Osteoblast (primary cell): Measurements from ENCODE around the gene KIF26B. TPM values are rescaled to one million over a fixed set of nuclear protein-coding genes. Genes with fewer than 3 reads are reported as not detected.

Experiments
- DNase-seq: peaks from one replicate; pipeline ENCODE4 v3.0.0; 2011; ENCODE audit warnings: low spot score, mixed read lengths; ENCODE audit not compliant: insufficient read length; ENCODE audit errors: missing footprints
- H2AFZ ChIP-seq: 2 replicates; pipeline ENCODE4 v1.6.0; 2011; ENCODE audit warnings: mild to moderate bottlenecking, low read length
- H3K27ac ChIP-seq: 2 replicates; pipeline ENCODE4 v1.5.1; 2011; ENCODE audit warnings: mild to moderate bottlenecking, low read depth, low read length, moderate library complexity
- H3K27me3 ChIP-seq: 2 replicates; pipeline ENCODE4 v1.6.0; 2012; ENCODE audit warnings: mild to moderate bottlenecking, control low read depth, inconsistent platforms, low read length, moderate library complexity; ENCODE audit not compliant: insufficient read depth
- H3K36me3 ChIP-seq: 2 replicates; pipeline ENCODE4 v1.5.1; 2011; ENCODE audit warnings: mild to moderate bottlenecking, low read length, control low read depth, moderate library complexity; ENCODE audit not compliant: insufficient read depth
- H3K4me1 ChIP-seq: 2 replicates; pipeline ENCODE4 v1.5.1; 2011; ENCODE audit warnings: mild to moderate bottlenecking, low read length, control low read depth, moderate library complexity; ENCODE audit not compliant: insufficient read depth
- H3K4me2 ChIP-seq: 2 replicates; pipeline ENCODE4 v1.6.0; 2011; ENCODE audit warnings: mild to moderate bottlenecking, low read length; ENCODE audit not compliant: insufficient read depth
- H3K4me3 ChIP-seq: fragments of 200-600 bp; sonication (generic); 3 replicates; pipeline ENCODE4 v1.5.1; 2012; ENCODE audit warnings: mild to moderate bottlenecking, low read length, inconsistent platforms; ENCODE audit not compliant: insufficient read depth
- H3K79me2 ChIP-seq: 2 replicates; pipeline ENCODE4 v1.6.0; 2012; ENCODE audit warnings: mild to moderate bottlenecking, low read length, control low read depth, inconsistent platforms; ENCODE audit not compliant: insufficient read depth
- H3K9me3 ChIP-seq: 2 replicates; pipeline ENCODE4 v1.5.1; 2011; ENCODE audit warnings: low read depth, low read length, control low read depth
- H4K20me1 ChIP-seq: 2 replicates; pipeline ENCODE4 v1.6.0; 2012; ENCODE audit warnings: mild to moderate bottlenecking, low read length, control low read depth; ENCODE audit not compliant: insufficient read depth
- CTCF ChIP-seq: IDR thresholded peaks from 2 replicates; pipeline ENCODE4 v1.5.1; 2011; ENCODE audit warnings: mild to moderate bottlenecking, low read depth, low read length, moderate library complexity; ENCODE audit errors: extremely low read depth
- total RNA-seq: library from RNA; depleted of rRNA; stranded (reverse); fragments of >200 nt; gene quantifications from 2 replicates; pipeline ENCODE4 v1.2.3, GENCODE V29; 2012

The KIF26B gene
- total RNA-seq, 1 donor: 22.1 TPM

GRCh38 chr1:245701631-245702030 lies 546.8 kb downstream of the KIF26B start:
- Histone ChIP-seq H3K4me2 (no peak overlapping the region), H3K9me3 (no peaks in the 10 kb centered on the region), H3K4me1 (peaks cover 9% of the 10 kb centered on the region), H2AFZ (no peak overlapping the region), H3K27ac (no peak overlapping the region), H3K36me3 (no peaks in the 10 kb centered on the region), H3K79me2 (no peaks in the 10 kb centered on the region), H3K4me3 (no peak overlapping the region), H3K27me3 (no peaks in the 10 kb centered on the region), H4K20me1 (no peaks in the 10 kb centered on the region)
- no peak for TF ChIP-seq CTCF
- peak; percentile 39 for DNase-seq

- H4K20me1 ChIP-seq: no peaks in the 10 kb centered on the region
- peak; percentile 29 for DNase-seq
- peaks cover 9% of the 10 kb centered on the region for H3K4me1 ChIP-seq
- no peak overlapping the region for H3K4me2 ChIP-seq
- H2AFZ ChIP-seq: no peak overlapping the region
- H3K79me2 ChIP-seq: no peaks in the 10 kb centered on the region
- no peaks in the 10 kb centered on the region for H3K9me3 ChIP-seq
- no peaks in the 10 kb centered on the region for H3K27me3 ChIP-seq
- H3K4me3 ChIP-seq: no peak overlapping the region
- H3K36me3 ChIP-seq: no peaks in the 10 kb centered on the region
- no peak for TF ChIP-seq CTCF
- H3K27ac ChIP-seq: no peak overlapping the region
Observed at GRCh38 chr1:245702346-245702745, 547.6 kb downstream of the KIF26B start.

- H3K4me1 ChIP-seq: peaks cover 9% of the 10 kb centered on the region
- no peak overlapping the region for H3K27ac ChIP-seq
- H3K4me2 ChIP-seq: peak overlapping the region; percentile 16
- H3K9me3 ChIP-seq: no peaks in the 10 kb centered on the region
- no peaks in the 10 kb centered on the region for H3K27me3 ChIP-seq
- H4K20me1 ChIP-seq: no peaks in the 10 kb centered on the region
- H3K79me2 ChIP-seq: no peaks in the 10 kb centered on the region
- H3K4me3 ChIP-seq: no peak overlapping the region
- no peak for TF ChIP-seq CTCF
- DNase-seq: peak; percentile 45
- no peak overlapping the region for H2AFZ ChIP-seq
- H3K36me3 ChIP-seq: no peaks in the 10 kb centered on the region
Observed at GRCh38 chr1:245704341-245704740, 549.6 kb downstream of the KIF26B start.

- peak; percentile 91 for DNase-seq
Observed at GRCh38 chr1:245704765-245705164, 550.0 kb downstream of the KIF26B start.

More at GRCh38 chr1:245704765-245705164, 550.0 kb downstream of the KIF26B start:
- H2AFZ ChIP-seq: no peak overlapping the region
- H3K79me2 ChIP-seq: no peaks in the 10 kb centered on the region
- H3K27me3 ChIP-seq: no peaks in the 10 kb centered on the region
- peaks cover 1% of the 10 kb centered on the region for H4K20me1 ChIP-seq
- H3K4me3 ChIP-seq: no peak overlapping the region
- H3K9me3 ChIP-seq: no peaks in the 10 kb centered on the region
- TF ChIP-seq CTCF: no peak
- H3K27ac ChIP-seq: no peak overlapping the region
- peaks cover 9% of the 10 kb centered on the region for H3K4me1 ChIP-seq
- H3K4me2 ChIP-seq: peak overlapping the region; percentile 16
- H3K36me3 ChIP-seq: no peaks in the 10 kb centered on the region
